OCI-LY3 (cell line): Measurements from ENCODE around the gene APOA4.

ENCODE experiments used
- EZH2phosphoT487 ChIP-seq: fragments of 200-600 bp; shearing (Covaris generic); IDR thresholded peaks from 2 replicates; pipeline ENCODE4 v1.6.1; 2018; ENCODE audit warnings: antibody characterized with exemption, mixed run types, low read depth
- TF ChIP-seq, protein P1 (sequence below): fragments of 200-600, 300-600 bp; sonication (generic); IDR thresholded peaks from 2 replicates; pipeline ENCODE4 v1.5.1; 2014; ENCODE audit warnings: antibody characterized with exemption, low read length, low read depth

DNA sequence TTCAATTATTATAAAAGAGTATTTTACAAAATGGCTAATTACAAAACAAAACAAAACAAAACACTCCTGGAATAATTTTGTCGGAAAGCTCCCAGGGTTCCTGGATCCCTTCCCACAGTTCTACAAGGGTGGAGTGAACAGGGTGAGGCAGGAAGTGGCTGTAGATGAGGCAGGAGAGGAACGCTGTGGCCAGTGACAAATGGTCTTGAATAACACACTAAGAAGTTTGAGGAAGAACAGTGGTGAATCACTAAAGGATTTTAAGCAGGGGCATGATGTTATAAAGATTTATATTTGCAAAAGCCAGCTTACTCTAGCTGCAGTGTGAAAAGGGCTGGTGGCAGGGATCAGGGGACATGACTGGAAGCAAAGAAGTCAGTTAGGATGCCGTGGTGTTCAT is 48.1 kb upstream of the APOA4 start:
- TF ChIP-seq, protein P1, sequence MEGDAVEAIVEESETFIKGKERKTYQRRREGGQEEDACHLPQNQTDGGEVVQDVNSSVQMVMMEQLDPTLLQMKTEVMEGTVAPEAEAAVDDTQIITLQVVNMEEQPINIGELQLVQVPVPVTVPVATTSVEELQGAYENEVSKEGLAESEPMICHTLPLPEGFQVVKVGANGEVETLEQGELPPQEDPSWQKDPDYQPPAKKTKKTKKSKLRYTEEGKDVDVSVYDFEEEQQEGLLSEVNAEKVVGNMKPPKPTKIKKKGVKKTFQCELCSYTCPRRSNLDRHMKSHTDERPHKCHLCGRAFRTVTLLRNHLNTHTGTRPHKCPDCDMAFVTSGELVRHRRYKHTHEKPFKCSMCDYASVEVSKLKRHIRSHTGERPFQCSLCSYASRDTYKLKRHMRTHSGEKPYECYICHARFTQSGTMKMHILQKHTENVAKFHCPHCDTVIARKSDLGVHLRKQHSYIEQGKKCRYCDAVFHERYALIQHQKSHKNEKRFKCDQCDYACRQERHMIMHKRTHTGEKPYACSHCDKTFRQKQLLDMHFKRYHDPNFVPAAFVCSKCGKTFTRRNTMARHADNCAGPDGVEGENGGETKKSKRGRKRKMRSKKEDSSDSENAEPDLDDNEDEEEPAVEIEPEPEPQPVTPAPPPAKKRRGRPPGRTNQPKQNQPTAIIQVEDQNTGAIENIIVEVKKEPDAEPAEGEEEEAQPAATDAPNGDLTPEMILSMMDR: no peak
- TF ChIP-seq EZH2phosphoT487: no peak
